Thyroid gland (tissue), 4 donors: ENCODE results near the gene PSMC3.

Experiments
- POLR2A ChIP-seq, 2 donors: fragments of 450-650 bp; IDR thresholded peaks; one replicate each; pipeline ENCODE4 v1.6.1; 2017; ENCODE audit warnings: antibody characterized with exemption in 2 of 2, mild to moderate bottlenecking in 2 of 2, moderate library complexity in 1 of 2
- TF ChIP-seq, protein P1 (sequence below), 6 experiments: fragments of 200-600 bp in 3 of 6; fragments of 450-650 bp in 3 of 6; sonication (generic) in 3 of 6; IDR thresholded peaks; one replicate each; pipeline ENCODE4 v1.5.1; 2016 to 2019; ENCODE audit warnings: antibody characterized with exemption in 6 of 6, mild to moderate bottlenecking in 2 of 6, inconsistent platforms in 1 of 6, moderate library complexity in 1 of 6

DNA sequence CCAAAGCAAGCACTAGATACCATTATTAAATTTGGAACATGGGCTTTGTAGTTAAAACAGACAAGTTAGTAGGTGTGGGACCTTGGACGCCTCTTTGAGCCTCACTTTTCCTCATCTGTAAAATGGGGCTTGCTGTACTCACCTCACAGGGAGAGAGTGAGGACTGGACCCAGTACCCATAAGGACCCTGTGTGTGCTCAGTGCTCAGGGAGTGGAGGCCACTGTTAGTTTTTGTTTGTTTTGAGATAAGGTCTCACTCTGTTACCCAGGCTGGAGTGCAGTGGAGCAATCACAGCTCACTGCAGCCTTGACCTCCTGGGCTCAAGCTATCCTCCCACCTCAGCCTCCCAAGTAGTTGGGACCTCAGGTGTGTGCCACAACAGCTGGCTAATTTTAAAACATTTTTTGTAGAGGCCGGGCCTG lies 13.8 kb upstream of the PSMC3 start:
- TF ChIP-seq, protein P1, sequence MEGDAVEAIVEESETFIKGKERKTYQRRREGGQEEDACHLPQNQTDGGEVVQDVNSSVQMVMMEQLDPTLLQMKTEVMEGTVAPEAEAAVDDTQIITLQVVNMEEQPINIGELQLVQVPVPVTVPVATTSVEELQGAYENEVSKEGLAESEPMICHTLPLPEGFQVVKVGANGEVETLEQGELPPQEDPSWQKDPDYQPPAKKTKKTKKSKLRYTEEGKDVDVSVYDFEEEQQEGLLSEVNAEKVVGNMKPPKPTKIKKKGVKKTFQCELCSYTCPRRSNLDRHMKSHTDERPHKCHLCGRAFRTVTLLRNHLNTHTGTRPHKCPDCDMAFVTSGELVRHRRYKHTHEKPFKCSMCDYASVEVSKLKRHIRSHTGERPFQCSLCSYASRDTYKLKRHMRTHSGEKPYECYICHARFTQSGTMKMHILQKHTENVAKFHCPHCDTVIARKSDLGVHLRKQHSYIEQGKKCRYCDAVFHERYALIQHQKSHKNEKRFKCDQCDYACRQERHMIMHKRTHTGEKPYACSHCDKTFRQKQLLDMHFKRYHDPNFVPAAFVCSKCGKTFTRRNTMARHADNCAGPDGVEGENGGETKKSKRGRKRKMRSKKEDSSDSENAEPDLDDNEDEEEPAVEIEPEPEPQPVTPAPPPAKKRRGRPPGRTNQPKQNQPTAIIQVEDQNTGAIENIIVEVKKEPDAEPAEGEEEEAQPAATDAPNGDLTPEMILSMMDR (IDR thresholded peaks at IDR 0.05) = no peak
- TF ChIP-seq POLR2A (IDR thresholded peaks at IDR 0.05) = no peak
